Right lobe of liver (tissue), 6 donors: ENCODE results near the gene B3GAT1. TPM values are rescaled to one million over a fixed set of nuclear protein-coding genes. Genes with fewer than 3 reads are reported as not detected.

Source experiments
- ATAC-seq, 4 donors: fragments of 200-7000 bp; cut with Tn5 transposase; one replicate each; pipeline ENCODE4 v1.9.1; 2020; ENCODE audit warnings: mild to moderate bottlenecking in 4 of 4, moderate library complexity in 4 of 4
- DNase-seq, 3 donors: peaks; one replicate each; pipeline ENCODE4 v3.0.0-alpha.2; 2020
- H3K27ac ChIP-seq, 3 donors: fragments of 200-600 bp; one replicate each; pipeline ENCODE4 v1.8.0; 2022
- H3K27me3 ChIP-seq, 2 donors: fragments of 200-600 bp; one replicate each; pipeline ENCODE4 v1.8.0; 2022
- H3K36me3 ChIP-seq, 4 donors: fragments of 200-600 bp; sonication (generic) in 1 of 4; one replicate each; pipeline versions ENCODE4 v1.5.1 to v1.8.0; 2017 to 2022; ENCODE audit warnings: control low read depth in 1 of 4
- H3K4me1 ChIP-seq, 4 donors: fragments of 200-600 bp; sonication (generic) in 1 of 4; one replicate each; pipeline versions ENCODE4 v1.5.1 to v1.8.0; 2017 to 2022; ENCODE audit warnings: control low read depth in 1 of 4
- H3K4me3 ChIP-seq, 3 donors: fragments of 200-600 bp; one replicate each; pipeline ENCODE4 v1.8.0; 2022
- H3K9me3 ChIP-seq, 4 donors: fragments of 200-600 bp; sonication (generic) in 1 of 4; one replicate each; pipeline versions ENCODE4 v1.5.1 to v1.8.0; 2017 to 2022; ENCODE audit warnings: control low read depth in 1 of 4
- CTCF ChIP-seq, 4 donors: fragments of 200-600 bp in 3 of 4; fragments of 450-650 bp in 1 of 4; IDR thresholded peaks; one replicate each; pipeline versions ENCODE4 v1.5.1 to v1.8.0; 2016 to 2022; ENCODE audit warnings: antibody characterized with exemption in 4 of 4, mild to moderate bottlenecking in 2 of 4
- POLR2A ChIP-seq: fragments of 450-650 bp; IDR thresholded peaks from one replicate; pipeline ENCODE4 v1.6.1; 2017; ENCODE audit warnings: antibody characterized with exemption, mild to moderate bottlenecking
- WGBS: methylation state at CpG from one replicate; pipeline ENCODE4 v1.1.6; 2018; ENCODE audit warnings: low coverage, low lambda C conversion rate; ENCODE audit not compliant: insufficient coverage; ENCODE audit errors: missing lambda C conversion rate; 5-methylcytosine and 5-hydroxymethylcytosine counted together
- intact Hi-C, 2 donors: fragments of 100-400 bp; cut with DNase I; formaldehyde crosslinking; loops; one replicate each; pipeline versions ENCODE4 v1.11.2 to v1.14.1; 2022
- total RNA-seq, 6 experiments: library from RNA; depleted of rRNA in 2 of 6; stranded (reverse); fragments of >200 nt in 2 of 6; fragmentation: NEBNext Ultra II Directional in 3 of 6; extraction: Animal tissue kit (Norgen Biotek cat#: 25700) in 3 of 6; gene quantifications; one replicate each; pipeline versions ENCODE4 v1.1.0 to v1.2.4, GENCODE V29; 2016 to 2023
- donor health status: DM: no; HTN: yes; CAD: no.
- donor health status: DM: no; HTN: no; CAD: no.
- donor health status: DM: no; HTN: no; CAD: no.
- donor health status: DM: no; HTN: yes; CAD: no.
- donor health status: DM: no; HTN: yes; CAD: no.

The B3GAT1 gene
- total RNA-seq, 6 experiments from 2014 or later = 0.76 to 8.8 (median 5.1) TPM

GRCh38 chr11:134393638-134394037, 18.4 kb downstream of the B3GAT1 start:
- DNase-seq (peak in 2 of 3 donors; percentile 61 to 69), ATAC-seq (peak; percentile 84 to 88 (median 86))
- TF ChIP-seq POLR2A = no peak
- TF ChIP-seq CTCF (IDR thresholded peaks at IDR 0.05) = peak; percentile 39 to 63 (median 56)
- 30% methylated on average over 2 of the region's 14 CpGs for WGBS
- no peak overlapping the region for H3K4me3 ChIP-seq
- intact Hi-C loops = no loop called here
- no peak overlapping the region for H3K27ac ChIP-seq
- H3K36me3 ChIP-seq = no peaks in the 10 kb centered on the region
- peaks cover 0 to 10% (median 5%) of the 10 kb centered on the region in 4 donors for H3K4me1 ChIP-seq
- no peaks in the 10 kb centered on the region for H3K9me3 ChIP-seq
- H3K27me3 ChIP-seq = no peaks in the 10 kb centered on the region

GRCh38 chr11:134392953-134393615, 19.0 kb downstream of the B3GAT1 start:
- no peaks in the 10 kb centered on the region for H3K9me3 ChIP-seq
- H3K27me3 ChIP-seq = no peaks in the 10 kb centered on the region
- ATAC-seq (no peak), DNase-seq (no peak)
- intact Hi-C loops = no loop called here
- no peak overlapping the region for H3K4me3 ChIP-seq
- TF ChIP-seq POLR2A = no peak
- TF ChIP-seq CTCF (IDR thresholded peaks at IDR 0.05) = no peak
- H3K36me3 ChIP-seq = no peaks in the 10 kb centered on the region
- no peak overlapping the region for H3K27ac ChIP-seq
- 85% methylated on average over 16 of the region's 21 CpGs for WGBS
- peaks cover 0 to 5% (median 2%) of the 10 kb centered on the region in 4 donors for H3K4me1 ChIP-seq

GRCh38 chr11:134391656-134392055, 20.4 kb downstream of the B3GAT1 start:
- Histone ChIP-seq H3K4me1 (no peaks in the 10 kb centered on the region), H3K27ac (no peak overlapping the region), H3K4me3 (no peak overlapping the region), H3K36me3 (no peaks in the 10 kb centered on the region), H3K27me3 (no peaks in the 10 kb centered on the region), H3K9me3 (no peaks in the 10 kb centered on the region)
- no peak for TF ChIP-seq POLR2A
- TF ChIP-seq CTCF (IDR thresholded peaks at IDR 0.05) = no peak
- intact Hi-C loops = no loop called here
- no peak for ATAC-seq
- DNase-seq = no peak
- WGBS = 70% methylated on average over 3 of the region's 13 CpGs

- no peak for ATAC-seq
- DNase-seq = no peak
Measured at GRCh38 chr11:134390706-134391569, 21.1 kb downstream of the B3GAT1 start.

More at GRCh38 chr11:134390706-134391569, 21.1 kb downstream of the B3GAT1 start:
- no peak overlapping the region for H3K27ac ChIP-seq
- intact Hi-C loops = no loop called here
- no peaks in the 10 kb centered on the region for H3K4me1 ChIP-seq
- 62% methylated on average over 6 of the region's 15 CpGs for WGBS
- no peaks in the 10 kb centered on the region for H3K9me3 ChIP-seq
- H3K27me3 ChIP-seq = no peaks in the 10 kb centered on the region
- H3K36me3 ChIP-seq = no peaks in the 10 kb centered on the region
- TF ChIP-seq CTCF (IDR thresholded peaks at IDR 0.05) = no peak
- TF ChIP-seq POLR2A = no peak
- H3K4me3 ChIP-seq = no peak overlapping the region
